ENCODE measurements around the gene GJC2.

The GJC2 gene

GRCh38 chr1:228206582-228207351 lies 57.0 kb downstream of the GJC2 start:
- no peak overlapping the region for H3K4me3 ChIP-seq (ENCODE audit: low read depth, low read length)
- TF ChIP-seq, protein P1, sequence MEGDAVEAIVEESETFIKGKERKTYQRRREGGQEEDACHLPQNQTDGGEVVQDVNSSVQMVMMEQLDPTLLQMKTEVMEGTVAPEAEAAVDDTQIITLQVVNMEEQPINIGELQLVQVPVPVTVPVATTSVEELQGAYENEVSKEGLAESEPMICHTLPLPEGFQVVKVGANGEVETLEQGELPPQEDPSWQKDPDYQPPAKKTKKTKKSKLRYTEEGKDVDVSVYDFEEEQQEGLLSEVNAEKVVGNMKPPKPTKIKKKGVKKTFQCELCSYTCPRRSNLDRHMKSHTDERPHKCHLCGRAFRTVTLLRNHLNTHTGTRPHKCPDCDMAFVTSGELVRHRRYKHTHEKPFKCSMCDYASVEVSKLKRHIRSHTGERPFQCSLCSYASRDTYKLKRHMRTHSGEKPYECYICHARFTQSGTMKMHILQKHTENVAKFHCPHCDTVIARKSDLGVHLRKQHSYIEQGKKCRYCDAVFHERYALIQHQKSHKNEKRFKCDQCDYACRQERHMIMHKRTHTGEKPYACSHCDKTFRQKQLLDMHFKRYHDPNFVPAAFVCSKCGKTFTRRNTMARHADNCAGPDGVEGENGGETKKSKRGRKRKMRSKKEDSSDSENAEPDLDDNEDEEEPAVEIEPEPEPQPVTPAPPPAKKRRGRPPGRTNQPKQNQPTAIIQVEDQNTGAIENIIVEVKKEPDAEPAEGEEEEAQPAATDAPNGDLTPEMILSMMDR (IDR thresholded peaks at IDR 0.05; ENCODE audit: low read depth, low read length) = no peak
- TF ChIP-seq MAX (IDR thresholded peaks at IDR 0.05; ENCODE audit: low read depth, low read length) = no peak
- DNase-seq (ENCODE audit: low read depth) = no peak

DNA sequence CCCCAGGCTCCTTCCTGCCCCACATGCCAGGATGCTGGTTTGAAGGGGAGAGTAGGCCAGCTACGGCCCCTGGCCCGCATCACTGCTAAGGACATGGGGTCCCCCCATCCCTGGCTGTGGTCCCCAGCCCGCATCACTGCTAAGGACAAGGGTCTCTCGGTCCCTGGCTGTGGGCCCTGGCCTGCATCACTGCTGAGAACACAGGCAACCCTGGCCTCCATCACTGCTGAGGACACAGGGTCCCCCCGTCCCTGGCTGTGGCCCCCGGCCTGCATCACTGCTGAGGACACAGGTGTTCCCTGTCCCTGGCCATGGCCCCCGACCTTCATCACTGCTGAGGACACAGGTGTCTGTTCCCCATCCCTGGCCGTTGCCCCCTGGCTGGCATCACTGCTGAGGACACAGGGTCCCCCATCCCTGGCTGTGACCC lies 57.7 kb downstream of the GJC2 start:
- TF ChIP-seq, protein P1 (IDR thresholded peaks at IDR 0.05; ENCODE audit: low read depth, low read length) = no peak
- TF ChIP-seq MYC (IDR thresholded peaks at IDR 0.05; ENCODE audit: low read depth, low read length) (no peak), POLR2A (IDR thresholded peaks at IDR 0.05; ENCODE audit: extremely low read depth, insufficient read length) (no peak), MAX (IDR thresholded peaks at IDR 0.05; ENCODE audit: low read depth, low read length) (no peak)
- no peak overlapping the region for H3K4me3 ChIP-seq (ENCODE audit: low read depth, low read length)
- no peak for DNase-seq (ENCODE audit: low read depth)

GRCh38 chr1:228207851-228208821 lies 58.4 kb downstream of the GJC2 start, which contains the start of gene OBSCN:
Gene OBSCN, plus strand, starts transcription at chr1:228208044. Its CDS starts 3,740 bp downstream, at chr1:228211784.
- DNase-seq (ENCODE audit: low read depth) = no peak
- no peak for TF ChIP-seq POLR2A (IDR thresholded peaks at IDR 0.05; ENCODE audit: extremely low read depth, insufficient read length)
- TF ChIP-seq, protein P1 (IDR thresholded peaks at IDR 0.05; ENCODE audit: low read depth, low read length) = no peak
- TF ChIP-seq MAX (IDR thresholded peaks at IDR 0.05; ENCODE audit: low read depth, low read length) = no peak
- no peak for TF ChIP-seq MYC (IDR thresholded peaks at IDR 0.05; ENCODE audit: low read depth, low read length)
- no peak within 1 kb of the TSS for H3K4me3 ChIP-seq (ENCODE audit: low read depth, low read length)

- no peak overlapping the region for H3K4me3 ChIP-seq (ENCODE audit: low read depth, low read length)
- no peak for TF ChIP-seq MAX (IDR thresholded peaks at IDR 0.05; ENCODE audit: low read depth, low read length)
- TF ChIP-seq MYC (IDR thresholded peaks at IDR 0.05; ENCODE audit: low read depth, low read length) = no peak
- TF ChIP-seq, protein P1 (IDR thresholded peaks at IDR 0.05; ENCODE audit: low read depth, low read length) = no peak
- no peak for DNase-seq (ENCODE audit: low read depth)
Observed at GRCh38 chr1:228208831-228209551, 59.3 kb downstream of the GJC2 start.

Measured in NB4 (cell line).